ENCODE results near the gene PRXL2A. TPM values are rescaled to one million over a fixed set of nuclear protein-coding genes. Genes with fewer than 3 reads are reported as not detected.

Gene PRXL2A
- total RNA-seq, 2 donors from 2014 or later: 101 to 127 TPM

DNA sequence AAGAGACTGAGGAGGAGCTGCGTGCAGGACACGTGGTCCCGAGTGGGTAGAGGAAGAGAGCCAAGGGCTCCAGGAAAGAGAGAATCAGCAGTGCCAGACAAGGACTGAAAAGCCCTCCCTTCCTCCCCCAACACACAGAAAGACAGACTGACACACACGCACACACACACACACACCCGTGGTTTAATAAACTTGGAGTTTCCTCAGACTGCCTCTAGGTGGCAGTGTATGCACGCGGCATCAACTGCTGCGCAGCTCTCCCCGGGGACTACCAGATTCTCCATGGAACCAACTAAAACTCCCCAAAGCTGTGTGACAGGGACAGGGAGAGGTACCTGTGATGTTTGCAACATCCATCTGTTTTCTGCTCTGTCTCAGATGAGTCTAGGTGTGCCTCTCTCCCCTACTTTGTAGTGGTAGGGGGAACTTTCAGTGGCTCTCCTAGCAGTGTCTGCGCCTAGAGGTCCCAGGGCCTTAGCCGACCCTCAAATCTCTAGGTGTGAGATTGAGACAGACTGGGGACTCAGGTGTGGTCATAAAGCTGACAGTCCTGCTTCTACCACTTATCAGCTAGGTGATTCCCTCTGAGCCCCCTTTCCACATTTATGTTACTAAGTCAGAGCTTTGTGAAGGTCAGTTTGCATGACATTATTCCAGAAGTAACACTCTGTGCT, 36.4 kb downstream of the PRXL2A start:
- H3K9me3 ChIP-seq (ENCODE audit: control insufficient read depth, low read length): no peaks in the 10 kb centered on the region
- H3K4me3 ChIP-seq (ENCODE audit: low read length): no peak overlapping the region
- H3K4me1 Mint-ChIP-seq: peaks cover 22% of the 10 kb centered on the region
- peak; percentile 80 for DNase-seq
- H3K4me1 ChIP-seq (ENCODE audit: control insufficient read depth, insufficient read depth, low read length): peaks cover 7% of the 10 kb centered on the region
- TF ChIP-seq, protein P1, sequence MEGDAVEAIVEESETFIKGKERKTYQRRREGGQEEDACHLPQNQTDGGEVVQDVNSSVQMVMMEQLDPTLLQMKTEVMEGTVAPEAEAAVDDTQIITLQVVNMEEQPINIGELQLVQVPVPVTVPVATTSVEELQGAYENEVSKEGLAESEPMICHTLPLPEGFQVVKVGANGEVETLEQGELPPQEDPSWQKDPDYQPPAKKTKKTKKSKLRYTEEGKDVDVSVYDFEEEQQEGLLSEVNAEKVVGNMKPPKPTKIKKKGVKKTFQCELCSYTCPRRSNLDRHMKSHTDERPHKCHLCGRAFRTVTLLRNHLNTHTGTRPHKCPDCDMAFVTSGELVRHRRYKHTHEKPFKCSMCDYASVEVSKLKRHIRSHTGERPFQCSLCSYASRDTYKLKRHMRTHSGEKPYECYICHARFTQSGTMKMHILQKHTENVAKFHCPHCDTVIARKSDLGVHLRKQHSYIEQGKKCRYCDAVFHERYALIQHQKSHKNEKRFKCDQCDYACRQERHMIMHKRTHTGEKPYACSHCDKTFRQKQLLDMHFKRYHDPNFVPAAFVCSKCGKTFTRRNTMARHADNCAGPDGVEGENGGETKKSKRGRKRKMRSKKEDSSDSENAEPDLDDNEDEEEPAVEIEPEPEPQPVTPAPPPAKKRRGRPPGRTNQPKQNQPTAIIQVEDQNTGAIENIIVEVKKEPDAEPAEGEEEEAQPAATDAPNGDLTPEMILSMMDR (conservative IDR thresholded peaks at IDR 0.05): peak; percentile 69
- H3K27ac ChIP-seq (ENCODE audit: low read depth, low read length): no peak overlapping the region
- H3K27me3 ChIP-seq (ENCODE audit: control insufficient read depth, insufficient read depth, low read length, poor library complexity, severe bottlenecking): no peaks in the 10 kb centered on the region
- H3K36me3 ChIP-seq (ENCODE audit: control insufficient read depth, insufficient read depth, low read length): no peaks in the 10 kb centered on the region
- peak overlapping the region; percentile 50 for H3K27ac Mint-ChIP-seq
- peaks cover 13% of the 10 kb centered on the region for H3K27me3 Mint-ChIP-seq (ENCODE audit: insufficient read depth)
- H3K9ac ChIP-seq (ENCODE audit: extremely low read depth, low read length, poor library complexity, severe bottlenecking): no peak overlapping the region
- no peak overlapping the region for H3K4me3 Mint-ChIP-seq
- no peaks in the 10 kb centered on the region for H3K9me3 Mint-ChIP-seq
- WGBS, 2 experiments (ENCODE audit: insufficient coverage in 1 of 2, insufficient read length in 1 of 2): 11 to 31% methylated on average over 6 to 11 of the region's 11 CpGs
- H3K36me3 Mint-ChIP-seq (ENCODE audit: low read depth): no peaks in the 10 kb centered on the region

DNA sequence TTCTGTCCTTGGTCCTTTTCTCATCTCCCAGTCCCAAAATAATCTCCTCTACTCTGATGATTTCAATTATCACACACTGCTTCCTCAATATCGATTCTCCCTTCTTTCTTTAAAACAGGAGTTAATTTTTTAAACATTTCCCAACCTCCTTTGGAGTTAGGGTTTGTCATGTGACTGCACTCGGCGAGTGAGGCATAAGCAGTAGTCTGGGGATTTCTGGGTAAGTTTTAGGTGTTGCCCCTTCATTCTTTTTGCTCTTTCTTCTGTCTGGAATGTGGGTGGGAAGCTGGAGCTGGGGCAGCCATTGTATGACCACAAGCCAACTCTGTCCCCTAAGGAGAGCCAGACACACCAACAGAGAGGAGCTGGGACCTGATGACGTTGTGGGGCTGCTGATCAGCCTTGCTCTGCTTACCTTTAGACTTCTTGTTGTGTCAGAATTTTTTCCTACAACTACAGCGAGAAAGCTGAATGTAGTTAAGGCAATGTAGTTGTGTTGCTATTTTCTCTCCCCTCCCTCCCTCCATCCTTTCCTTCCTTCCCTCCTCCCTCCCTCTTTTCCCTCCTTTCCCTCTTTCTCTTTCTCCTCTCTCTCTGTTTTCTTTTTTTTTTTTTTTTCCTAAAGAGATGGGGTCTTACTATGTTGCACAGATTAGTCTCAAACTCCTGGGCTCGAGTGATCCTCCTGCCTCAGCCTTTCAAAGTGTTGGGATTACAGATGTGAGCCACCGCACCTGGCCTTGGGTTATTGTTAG, 39.3 kb downstream of the PRXL2A start:
- 87 to 90% methylated on average over 3 to 6 of the region's 7 CpGs for WGBS, 2 experiments (ENCODE audit: insufficient coverage in 1 of 2, insufficient read length in 1 of 2)
- Histone ChIP-seq H3K27ac (ENCODE audit: low read depth, low read length) (no peak overlapping the region), H3K9ac (ENCODE audit: extremely low read depth, low read length, poor library complexity, severe bottlenecking) (no peak overlapping the region), H3K36me3 (ENCODE audit: control insufficient read depth, insufficient read depth, low read length) (no peaks in the 10 kb centered on the region), H3K9me3 (ENCODE audit: control insufficient read depth, low read length) (no peaks in the 10 kb centered on the region), H3K4me3 (ENCODE audit: low read length) (no peak overlapping the region), H3K4me1 (ENCODE audit: control insufficient read depth, insufficient read depth, low read length) (peaks cover 7% of the 10 kb centered on the region), H3K27me3 (ENCODE audit: control insufficient read depth, insufficient read depth, low read length, poor library complexity, severe bottlenecking) (no peaks in the 10 kb centered on the region)
- TF ChIP-seq, protein P1 (conservative IDR thresholded peaks at IDR 0.05): no peak
- Mint-ChIP-seq H3K9me3 (no peaks in the 10 kb centered on the region), H3K4me3 (no peak overlapping the region), H3K36me3 (ENCODE audit: low read depth) (no peaks in the 10 kb centered on the region), H3K4me1 (peaks cover 22% of the 10 kb centered on the region), H3K27ac (no peak overlapping the region), H3K27me3 (ENCODE audit: insufficient read depth) (peaks cover 13% of the 10 kb centered on the region)
- DNase-seq: no peak

DNA sequence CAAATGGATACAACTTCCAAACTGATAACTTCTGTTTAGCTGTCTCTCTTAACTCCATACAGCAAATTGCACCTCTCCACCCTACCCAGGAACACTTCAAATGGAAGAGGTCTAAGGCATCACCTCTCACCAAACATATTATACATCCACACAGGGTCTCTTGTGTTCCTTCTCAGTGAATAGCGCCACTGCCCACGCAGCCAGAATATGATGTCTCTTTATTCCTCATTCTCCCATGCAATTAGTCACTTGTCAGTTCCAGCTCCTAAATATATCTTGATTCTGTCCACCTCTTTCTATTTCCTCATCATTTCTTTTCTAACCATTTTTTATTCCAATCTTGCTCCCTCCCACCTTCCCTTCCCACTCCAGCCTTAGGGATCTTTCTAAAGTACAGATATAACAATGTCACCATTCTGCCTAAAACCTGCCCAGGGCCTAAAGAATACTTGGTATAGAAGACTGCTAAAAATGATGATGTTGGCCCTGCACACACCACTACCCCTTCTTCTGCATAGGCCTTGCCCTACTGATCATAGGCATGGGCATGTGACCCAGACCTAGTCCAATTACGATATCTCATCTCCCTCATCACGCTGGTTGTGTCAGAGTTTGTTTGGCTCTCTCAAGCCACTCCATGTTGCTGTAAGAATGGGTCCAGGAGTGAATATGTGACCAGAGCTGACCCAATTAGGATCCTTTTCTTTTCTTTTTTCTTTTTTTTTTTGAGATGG, 40.0 kb downstream of the PRXL2A start:
- no peaks in the 10 kb centered on the region for H3K36me3 Mint-ChIP-seq (ENCODE audit: low read depth)

More for the DNA sequence above, 40.0 kb downstream of the PRXL2A start:
- Mint-ChIP-seq H3K9me3 (no peaks in the 10 kb centered on the region), H3K27me3 (ENCODE audit: insufficient read depth) (peaks cover 13% of the 10 kb centered on the region), H3K27ac (no peak overlapping the region), H3K4me1 (peaks cover 25% of the 10 kb centered on the region), H3K4me3 (no peak overlapping the region)
- H3K9me3 ChIP-seq (ENCODE audit: control insufficient read depth, low read length): no peaks in the 10 kb centered on the region
- WGBS, 2 experiments (ENCODE audit: insufficient coverage in 1 of 2, insufficient read length in 1 of 2): 96 to 100% methylated on average over 3 to 4 of the region's 4 CpGs
- no peak for DNase-seq
- TF ChIP-seq, protein P1 (conservative IDR thresholded peaks at IDR 0.05): no peak
- H3K4me1 ChIP-seq (ENCODE audit: control insufficient read depth, insufficient read depth, low read length): peaks cover 7% of the 10 kb centered on the region
- H3K27me3 ChIP-seq (ENCODE audit: control insufficient read depth, insufficient read depth, low read length, poor library complexity, severe bottlenecking): no peaks in the 10 kb centered on the region
- H3K27ac ChIP-seq (ENCODE audit: low read depth, low read length): no peak overlapping the region
- H3K9ac ChIP-seq (ENCODE audit: extremely low read depth, low read length, poor library complexity, severe bottlenecking): no peak overlapping the region
- H3K4me3 ChIP-seq (ENCODE audit: low read length): no peak overlapping the region
- H3K36me3 ChIP-seq (ENCODE audit: control insufficient read depth, insufficient read depth, low read length): no peaks in the 10 kb centered on the region
